Bronchial epithelial cell (primary cell): ENCODE results near the gene OR2AJ1. TPM values are rescaled to one million over a fixed set of nuclear protein-coding genes. Genes with fewer than 3 reads are reported as not detected.

Experiments used
- DNase-seq: peaks from one replicate; pipeline ENCODE4 v3.0.0-alpha.2; 2010; ENCODE audit warnings: low read depth
- FAIRE-seq: peaks from 2 replicates; lab custom pipeline; 2011; peaks lifted over from hg19 to GRCh38; lab: Jason Lieb, UNC
- H3K27me3 ChIP-seq: 2 replicates; pipeline ENCODE4 v1.5.1; 2011; ENCODE audit warnings: low read length; ENCODE audit not compliant: control insufficient read depth, insufficient read depth
- H3K36me3 ChIP-seq: 2 replicates; pipeline ENCODE4 v1.5.1; 2011; ENCODE audit warnings: low read length; ENCODE audit not compliant: control insufficient read depth, insufficient read depth
- H3K4me3 ChIP-seq: 2 replicates; pipeline ENCODE4 v1.5.1; 2011; ENCODE audit warnings: mild to moderate bottlenecking, low read depth, low read length, control low read depth
- total RNA-seq: library from RNA; depleted of rRNA; stranded (reverse); fragments of >200 nt; gene quantifications from 2 replicates; pipeline ENCODE4 v1.2.1, GENCODE V29; 2014
- TF ChIP-seq, protein P1 (sequence below): IDR thresholded peaks from 2 replicates; pipeline ENCODE4 v1.5.1; 2011; ENCODE audit warnings: mild to moderate bottlenecking, moderate library complexity, low read length, control low read depth, inconsistent platforms; ENCODE audit not compliant: insufficient read depth, severe bottlenecking

The OR2AJ1 gene
- total RNA-seq, 1 donor from 2014 or later: not detected

DNA sequence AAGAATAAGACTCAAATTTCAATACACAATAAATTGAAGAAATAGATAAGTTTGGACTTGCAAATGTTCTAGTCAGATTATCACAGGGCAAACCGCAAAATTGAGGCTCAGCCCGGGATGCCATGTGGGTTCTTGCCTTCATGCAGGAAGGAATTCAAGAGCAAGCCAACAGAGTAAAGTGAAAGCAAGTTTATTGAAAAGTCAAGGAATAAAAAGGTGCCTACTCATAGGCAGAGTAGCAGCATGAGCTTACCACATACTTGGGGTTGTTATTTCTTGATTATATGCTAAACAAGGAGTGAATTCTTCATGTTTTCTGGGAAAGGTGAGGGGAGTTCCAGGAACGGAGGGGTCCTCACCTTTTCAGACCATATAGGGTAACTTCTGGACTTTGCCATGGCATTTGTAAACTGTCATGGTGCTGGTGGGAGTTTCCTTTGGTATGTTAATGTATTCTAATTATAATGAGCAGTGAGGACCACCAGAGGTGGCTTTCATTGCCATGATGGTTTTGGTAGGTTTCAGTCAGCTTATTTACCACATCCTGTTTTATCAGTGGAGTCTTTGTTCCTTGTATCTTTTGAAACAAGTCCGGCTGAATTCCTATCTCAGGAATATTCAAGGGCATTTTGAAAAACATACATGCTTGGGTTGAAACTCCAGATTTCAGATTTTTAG lies 38.4 kb downstream of the OR2AJ1 start:
- H3K4me3 ChIP-seq: no peak overlapping the region
- DNase-seq (no peak), FAIRE-seq (no peak)

GRCh38 chr1:247964933-247965332 lies 40.2 kb downstream of the OR2AJ1 start, which contains the start of gene OR2AK2:
TSS of gene OR2AK2 (plus strand) at chr1:247965233. CDS start at chr1:247965377, 144 bp downstream.
- DNase-seq (no peak), FAIRE-seq (no peak)
- TF ChIP-seq, protein P1, sequence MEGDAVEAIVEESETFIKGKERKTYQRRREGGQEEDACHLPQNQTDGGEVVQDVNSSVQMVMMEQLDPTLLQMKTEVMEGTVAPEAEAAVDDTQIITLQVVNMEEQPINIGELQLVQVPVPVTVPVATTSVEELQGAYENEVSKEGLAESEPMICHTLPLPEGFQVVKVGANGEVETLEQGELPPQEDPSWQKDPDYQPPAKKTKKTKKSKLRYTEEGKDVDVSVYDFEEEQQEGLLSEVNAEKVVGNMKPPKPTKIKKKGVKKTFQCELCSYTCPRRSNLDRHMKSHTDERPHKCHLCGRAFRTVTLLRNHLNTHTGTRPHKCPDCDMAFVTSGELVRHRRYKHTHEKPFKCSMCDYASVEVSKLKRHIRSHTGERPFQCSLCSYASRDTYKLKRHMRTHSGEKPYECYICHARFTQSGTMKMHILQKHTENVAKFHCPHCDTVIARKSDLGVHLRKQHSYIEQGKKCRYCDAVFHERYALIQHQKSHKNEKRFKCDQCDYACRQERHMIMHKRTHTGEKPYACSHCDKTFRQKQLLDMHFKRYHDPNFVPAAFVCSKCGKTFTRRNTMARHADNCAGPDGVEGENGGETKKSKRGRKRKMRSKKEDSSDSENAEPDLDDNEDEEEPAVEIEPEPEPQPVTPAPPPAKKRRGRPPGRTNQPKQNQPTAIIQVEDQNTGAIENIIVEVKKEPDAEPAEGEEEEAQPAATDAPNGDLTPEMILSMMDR: no peak
- Histone ChIP-seq H3K27me3 (no peaks in the 10 kb centered on the region), H3K36me3 (no peaks in the 10 kb centered on the region), H3K4me3 (no peak within 1 kb of the TSS)

More for the DNA sequence above, 38.4 kb downstream of the OR2AJ1 start:
- TF ChIP-seq, protein P1: no peak
- Histone ChIP-seq H3K36me3 (no peaks in the 10 kb centered on the region), H3K27me3 (no peaks in the 10 kb centered on the region)

DNA sequence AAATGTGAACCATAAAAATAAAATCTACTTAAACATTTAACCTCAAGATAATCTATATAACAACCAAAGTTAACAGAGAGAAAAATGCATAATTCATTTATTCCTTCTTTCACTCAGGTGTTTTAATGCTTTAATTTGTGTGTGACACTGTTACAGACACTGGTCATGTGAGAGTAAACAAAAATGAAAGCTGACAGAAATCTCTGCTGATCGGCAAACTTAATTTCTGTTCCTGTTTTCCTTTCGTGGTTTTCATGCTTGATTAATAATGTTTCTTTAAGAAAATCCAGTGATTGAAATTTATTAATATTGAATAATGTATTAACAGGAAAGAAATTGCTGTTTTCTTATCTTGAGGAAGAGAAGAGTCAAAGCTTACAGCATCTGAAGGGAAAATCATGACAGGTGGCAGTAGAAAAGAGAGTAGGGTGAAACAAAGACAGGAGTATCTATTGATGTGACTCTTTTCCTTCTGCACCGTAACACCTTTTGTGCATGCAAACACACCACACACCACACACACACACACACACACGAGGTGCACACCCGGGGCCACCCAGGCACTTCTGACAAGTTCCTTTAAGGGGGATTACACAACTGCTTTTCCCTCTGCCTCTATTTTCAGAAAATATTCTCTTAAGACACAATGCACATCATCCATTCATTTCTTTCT lies 42.0 kb downstream of the OR2AJ1 start:
- Histone ChIP-seq H3K27me3 (no peaks in the 10 kb centered on the region), H3K36me3 (no peaks in the 10 kb centered on the region), H3K4me3 (no peak overlapping the region)
- TF ChIP-seq, protein P1: no peak
- DNase-seq (no peak), FAIRE-seq (no peak)

Other genes with a start within 250 kb of the OR2AJ1 start
- not detected in 2 replicates for gene OR13G1, start 245.2 kb upstream of the OR2AJ1 start, total RNA-seq
- not detected in 2 replicates for gene OR6F1, start 208.2 kb upstream of the OR2AJ1 start, total RNA-seq
- gene OR14K1, start 186.3 kb upstream of the OR2AJ1 start, total RNA-seq: not detected in 2 replicates
- gene OR14A2, start 176.7 kb upstream of the OR2AJ1 start, total RNA-seq: not detected in 2 replicates
- not detected in 2 replicates for gene OR1C1, start 164.3 kb upstream of the OR2AJ1 start, total RNA-seq
- gene OR14A16, start 100.8 kb upstream of the OR2AJ1 start, total RNA-seq: not detected in 2 replicates
- not detected in 2 replicates for gene OR11L1, start 83.0 kb upstream of the OR2AJ1 start, total RNA-seq
- not detected in 2 replicates for gene TRIM58, start 67.7 kb upstream of the OR2AJ1 start, total RNA-seq
- gene OR2W3, start 29.3 kb upstream of the OR2AJ1 start, total RNA-seq: not detected in 2 replicates
- gene OR2T8, start 4.6 kb upstream of the OR2AJ1 start, total RNA-seq: not detected in 2 replicates
- gene OR2L8, start 24.0 kb downstream of the OR2AJ1 start, total RNA-seq: not detected in 2 replicates
- gene OR2AK2, start 40.3 kb downstream of the OR2AJ1 start, total RNA-seq: not detected in 2 replicates
- not detected in 2 replicates for gene OR2L5, start 88.8 kb downstream of the OR2AJ1 start, total RNA-seq
- gene OR2L2, start 105.2 kb downstream of the OR2AJ1 start, total RNA-seq: not detected in 2 replicates
- not detected in 2 replicates for gene OR2L3, start 121.9 kb downstream of the OR2AJ1 start, total RNA-seq
- gene OR2L13, start 170.3 kb downstream of the OR2AJ1 start, total RNA-seq: not detected in 2 replicates
- gene OR2M5, start 220.3 kb downstream of the OR2AJ1 start, total RNA-seq: not detected in 2 replicates
- not detected in 2 replicates for gene OR2M2, start 249.9 kb downstream of the OR2AJ1 start, total RNA-seq